Measurements from ENCODE around the gene OCA2.

DNA sequence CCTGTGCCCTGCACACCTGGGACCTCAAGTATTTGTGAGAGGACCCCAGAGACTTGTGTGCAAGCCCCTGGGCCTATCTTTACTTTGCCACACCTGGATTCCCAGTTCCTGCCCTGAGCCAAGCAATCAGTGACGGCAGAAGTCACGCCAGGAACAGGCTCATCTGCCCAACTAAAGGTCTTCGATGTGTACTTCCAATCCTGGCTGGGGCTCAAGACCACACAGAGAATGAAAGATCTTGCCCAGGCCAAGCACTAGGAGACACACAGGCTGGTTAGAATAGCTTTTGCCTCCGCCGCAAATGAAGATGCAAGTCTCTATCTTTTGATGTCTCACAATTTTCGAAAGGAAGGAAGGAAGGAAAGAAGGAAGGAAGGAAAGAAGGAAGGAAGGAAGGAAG lies 228.8 kb downstream of the OCA2 start:
- TF ChIP-seq, protein P1, sequence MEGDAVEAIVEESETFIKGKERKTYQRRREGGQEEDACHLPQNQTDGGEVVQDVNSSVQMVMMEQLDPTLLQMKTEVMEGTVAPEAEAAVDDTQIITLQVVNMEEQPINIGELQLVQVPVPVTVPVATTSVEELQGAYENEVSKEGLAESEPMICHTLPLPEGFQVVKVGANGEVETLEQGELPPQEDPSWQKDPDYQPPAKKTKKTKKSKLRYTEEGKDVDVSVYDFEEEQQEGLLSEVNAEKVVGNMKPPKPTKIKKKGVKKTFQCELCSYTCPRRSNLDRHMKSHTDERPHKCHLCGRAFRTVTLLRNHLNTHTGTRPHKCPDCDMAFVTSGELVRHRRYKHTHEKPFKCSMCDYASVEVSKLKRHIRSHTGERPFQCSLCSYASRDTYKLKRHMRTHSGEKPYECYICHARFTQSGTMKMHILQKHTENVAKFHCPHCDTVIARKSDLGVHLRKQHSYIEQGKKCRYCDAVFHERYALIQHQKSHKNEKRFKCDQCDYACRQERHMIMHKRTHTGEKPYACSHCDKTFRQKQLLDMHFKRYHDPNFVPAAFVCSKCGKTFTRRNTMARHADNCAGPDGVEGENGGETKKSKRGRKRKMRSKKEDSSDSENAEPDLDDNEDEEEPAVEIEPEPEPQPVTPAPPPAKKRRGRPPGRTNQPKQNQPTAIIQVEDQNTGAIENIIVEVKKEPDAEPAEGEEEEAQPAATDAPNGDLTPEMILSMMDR (conservative IDR thresholded peaks at IDR 0.05; ENCODE audit: low read depth, low read length), result no peak
- TF ChIP-seq EZH2 (IDR thresholded peaks at IDR 0.05; ENCODE audit: borderline replicate concordance, low read depth, low read length, poor library complexity, severe bottlenecking), result no peak
